ACHN (cell line): ENCODE results near the gene GUCY2F.

Experiments used
- DNase-seq: peaks from one replicate; pipeline ENCODE4 v3.0.0-alpha.2; 2015
- in situ Hi-C: cut with HindIII; loops from 2 replicates; pipeline ENCODE4 v1.10.0; 2017; ENCODE audit warnings: low sequenced_read_pairs, low pct_ligation_motif_present, low pct_unique_long_range_greater_than_20kb

Gene GUCY2F

DNA sequence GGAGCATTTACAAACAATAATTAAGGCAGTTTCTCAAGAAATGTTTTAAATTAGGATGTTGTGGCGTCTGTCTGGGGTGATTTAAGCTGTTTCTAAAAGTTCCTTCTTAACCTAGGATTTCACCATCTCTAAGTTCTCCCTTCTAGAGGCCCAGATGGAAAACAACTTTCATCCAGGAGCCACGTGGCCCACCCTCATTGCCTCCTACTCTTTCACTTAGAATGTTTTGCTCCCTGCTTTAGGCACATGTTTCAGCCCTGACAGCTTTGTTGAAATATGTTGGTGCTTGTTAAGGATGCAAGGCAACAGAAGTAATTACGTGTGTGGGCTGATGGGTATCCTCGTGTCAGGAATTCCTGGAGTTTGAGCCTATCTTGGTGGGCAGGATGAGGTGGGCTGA lies 131.3 kb downstream of the GUCY2F start:
- in situ Hi-C loops = no loop called here
- no peak for DNase-seq

DNA sequence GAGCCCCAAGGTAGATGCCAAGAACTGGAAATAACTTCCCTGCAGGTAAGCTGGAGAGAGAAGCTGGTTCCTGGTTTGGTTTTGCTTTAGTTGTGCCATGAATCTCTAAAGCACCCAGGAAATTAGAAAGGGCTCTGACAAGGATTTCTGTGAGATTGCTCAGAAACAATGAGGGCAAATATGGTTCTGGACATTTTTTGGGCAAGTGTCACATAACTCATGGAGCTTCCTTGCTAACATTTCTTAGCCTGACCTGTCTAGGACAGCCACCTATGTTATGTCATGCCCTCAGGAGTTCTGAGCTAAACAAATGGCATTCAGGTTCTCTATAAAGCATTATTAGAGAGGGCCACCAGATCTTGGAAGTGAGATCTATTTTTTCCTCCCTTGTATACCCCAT lies 131.8 kb downstream of the GUCY2F start:
- DNase-seq = no peak
- in situ Hi-C loops = no loop called here

DNA sequence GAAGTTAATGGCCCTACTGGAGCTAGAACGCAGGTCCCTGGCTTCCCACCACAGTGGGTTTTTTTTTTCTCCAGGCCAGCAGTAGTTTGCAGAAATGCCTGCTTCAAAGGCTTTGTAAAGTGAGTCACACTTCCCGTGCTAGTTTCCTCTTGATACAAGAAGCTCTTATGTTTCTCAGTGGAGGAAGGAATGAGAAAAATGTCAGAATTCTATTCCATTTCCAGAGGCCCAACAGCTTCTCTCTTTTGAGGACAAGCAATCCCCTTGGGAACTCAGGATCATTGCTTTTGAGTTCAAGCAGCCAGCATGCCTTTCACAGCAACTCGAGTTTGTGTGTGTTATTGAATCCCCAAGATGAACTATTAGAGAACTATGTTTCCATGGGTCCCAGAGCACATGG lies 134.3 kb downstream of the GUCY2F start:
- in situ Hi-C loops = no loop called here
- no peak for DNase-seq

DNA sequence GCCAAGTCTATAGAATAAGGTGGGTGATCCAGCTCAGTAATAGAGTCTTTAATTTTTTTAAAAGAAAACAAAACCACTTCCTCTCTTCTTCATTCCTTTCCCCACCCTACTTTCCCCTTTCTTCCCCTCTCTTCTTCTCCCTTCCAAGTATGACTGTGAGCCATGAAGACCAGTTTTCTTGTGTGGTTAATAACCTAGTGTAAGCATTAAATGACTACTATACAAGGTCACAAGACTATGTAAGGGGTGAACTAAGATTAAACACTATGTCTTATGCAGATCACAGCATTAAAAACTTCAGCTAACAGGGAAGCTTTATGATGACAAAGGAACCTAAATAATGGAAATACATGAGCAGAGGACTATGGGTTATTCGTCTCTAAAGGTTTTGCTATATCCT lies 135.4 kb downstream of the GUCY2F start:
- DNase-seq = no peak
- in situ Hi-C loops = no loop called here

DNA sequence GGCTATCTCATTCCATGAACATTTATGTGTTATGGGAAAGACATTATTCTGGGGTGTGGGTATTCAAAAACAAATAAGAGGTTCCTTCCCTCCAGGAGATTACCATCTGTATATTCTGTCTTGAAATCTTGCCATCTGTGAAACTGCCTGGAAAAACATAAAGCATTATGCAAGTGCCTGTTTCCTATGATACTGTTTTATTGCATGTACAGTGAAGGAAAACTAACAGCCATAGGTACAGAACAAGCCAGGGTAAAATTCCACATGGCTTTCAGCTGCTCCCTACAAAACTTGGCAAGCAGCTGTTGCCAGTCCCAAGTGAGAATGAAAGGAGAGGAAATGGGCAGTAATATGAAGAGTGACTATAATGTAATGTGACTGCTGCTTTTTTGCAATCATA lies 136.0 kb downstream of the GUCY2F start:
- in situ Hi-C loops = no loop called here

DNA sequence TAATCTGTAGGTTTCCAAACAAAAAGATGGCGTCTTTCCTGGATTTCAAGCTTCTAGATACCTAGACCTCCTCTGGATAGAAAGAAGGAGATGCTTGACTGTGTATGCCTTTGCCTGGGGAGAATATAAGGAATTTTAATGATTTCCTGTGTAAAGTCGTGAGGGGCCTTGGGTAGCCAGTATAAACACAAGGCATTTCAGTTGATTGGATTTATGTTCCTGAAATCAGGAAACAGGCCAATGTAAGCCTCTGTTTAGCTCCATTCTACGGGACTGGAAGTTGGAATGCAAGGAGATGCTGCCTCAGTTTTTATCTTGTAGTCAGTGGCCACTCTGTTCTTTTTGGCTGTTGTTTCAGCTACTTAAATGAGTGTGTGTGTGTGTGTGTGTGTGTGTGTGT lies 137.2 kb downstream of the GUCY2F start:
- DNase-seq = no peak
- in situ Hi-C loops = no loop called here

More for the DNA sequence above, 136.0 kb downstream of the GUCY2F start:
- DNase-seq = no peak

DNA sequence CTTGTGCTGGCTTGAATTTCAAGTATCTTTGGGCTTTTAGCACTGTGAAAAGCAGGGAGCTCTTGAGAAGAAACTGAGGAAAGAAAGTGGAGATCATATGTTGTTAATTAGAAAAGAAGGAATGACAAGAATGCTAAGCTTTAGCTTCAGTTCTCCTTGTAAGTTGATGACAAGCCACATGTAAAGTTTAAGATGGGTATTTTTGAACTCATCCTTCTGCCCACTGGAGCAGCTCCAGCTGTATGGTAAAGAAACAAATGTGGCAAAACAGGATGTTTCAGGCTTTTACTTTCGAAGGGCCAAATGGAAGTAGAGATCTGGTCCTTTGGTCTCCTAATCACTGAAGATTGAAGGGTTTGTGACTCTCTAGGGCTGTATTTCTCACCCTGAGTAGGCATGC lies 137.8 kb downstream of the GUCY2F start:
- in situ Hi-C loops = no loop called here
- no peak for DNase-seq

DNA sequence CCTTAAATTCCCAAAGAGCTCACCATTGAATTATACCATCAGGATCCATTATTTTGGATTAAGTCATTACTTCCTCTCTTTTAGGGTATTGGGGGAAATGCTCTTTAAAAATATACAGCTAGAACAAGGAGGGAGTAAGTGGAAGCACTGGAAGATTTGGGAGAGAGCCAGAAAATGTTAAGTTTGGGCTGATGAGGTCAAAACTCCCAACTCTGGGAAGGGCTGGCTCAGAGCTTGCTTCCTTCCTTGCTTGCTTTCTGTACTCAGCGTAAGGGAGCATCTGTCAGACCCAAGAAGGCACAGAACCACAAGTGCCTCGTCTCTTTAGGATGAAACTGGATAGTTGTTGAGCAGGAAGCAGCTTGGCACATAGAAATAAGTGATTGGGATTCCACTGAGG lies 138.2 kb downstream of the GUCY2F start:
- DNase-seq = no peak
- in situ Hi-C loops = no loop called here

DNA sequence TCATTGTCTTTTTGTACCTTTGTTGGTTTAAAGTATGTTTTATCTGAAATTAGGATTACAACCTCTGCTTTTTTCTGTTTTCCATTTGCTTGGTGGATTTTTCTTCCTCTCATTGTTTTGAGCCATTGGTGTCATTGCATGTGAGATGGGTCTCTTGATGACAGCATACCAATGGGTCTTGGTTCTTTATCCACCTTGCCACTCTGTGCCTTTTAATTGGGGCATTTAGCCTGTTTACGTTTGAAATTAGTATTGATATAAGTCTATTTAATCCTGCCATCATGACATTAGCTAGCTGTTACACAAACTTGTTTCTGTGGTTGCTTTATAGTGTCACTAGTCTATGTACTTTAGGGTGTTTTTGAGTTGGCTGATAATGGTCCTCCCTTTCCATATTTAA lies 145.7 kb downstream of the GUCY2F start:
- DNase-seq = no peak
- in situ Hi-C loops = no loop called here

DNA sequence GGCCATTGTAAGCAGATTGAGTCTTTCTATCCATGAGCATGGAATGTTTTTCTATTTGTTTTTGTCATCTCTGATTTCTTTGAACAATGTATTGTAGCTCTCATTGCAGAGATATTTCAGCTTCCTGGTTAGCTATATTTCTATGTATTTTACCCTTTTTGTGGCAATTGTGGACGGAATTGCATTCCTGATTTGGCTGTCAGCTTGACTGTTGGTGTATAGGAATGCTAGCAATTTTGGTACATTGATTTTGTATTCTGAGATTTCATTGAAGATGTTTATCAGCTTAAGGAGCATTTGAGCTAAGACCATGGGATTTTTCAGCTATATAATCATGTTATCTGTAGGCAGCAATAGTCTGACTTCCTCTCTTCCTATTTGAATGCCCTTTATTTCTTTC lies 154.6 kb downstream of the GUCY2F start:
- in situ Hi-C loops = no loop called here
- no peak for DNase-seq
